Activated naive CD4-positive, alpha-beta T cell treated with anti-CD3 and anti-CD28 coated beads, Interleukin-2, amount 10 ng/mL, durations not matched to agents 7 days and 5 days (primary cell): ENCODE results near the gene SRRM1.
"Not testable (repeated sequence)": the region's sequence is repeated elsewhere in the genome, so short reads cannot be mapped to it uniquely, and the experiment has no call there.

Source experiments
- CTCF ChIA-PET: fragments of 350-600 bp; sonication (Branson Sonifier 250); formaldehyde crosslinking; loops from one replicate; lab custom pipeline; 2021; ENCODE audit warnings: antibody characterized with exemption; lab: Charles Lee
- DNase-seq: peaks from one replicate; pipeline ENCODE4 v3.0.0-alpha.2; 2020
- H3K27ac Mint-ChIP-seq: one replicate; pipeline ENCODE4 v1.8.0; 2021; ENCODE audit warnings: mild to moderate bottlenecking, moderate library complexity, mixed read lengths
- H3K27me3 Mint-ChIP-seq: one replicate; pipeline ENCODE4 v1.8.0; 2021; ENCODE audit warnings: mild to moderate bottlenecking, mixed read lengths
- H3K36me3 Mint-ChIP-seq: one replicate; pipeline ENCODE4 v1.8.0; 2021; ENCODE audit warnings: mixed read lengths
- H3K4me1 Mint-ChIP-seq: one replicate; pipeline ENCODE4 v1.8.0; 2021; ENCODE audit warnings: mixed read lengths
- H3K4me3 Mint-ChIP-seq: one replicate; pipeline ENCODE4 v1.8.0; 2021; ENCODE audit warnings: mild to moderate bottlenecking, moderate library complexity, mixed read lengths
- H3K9me3 Mint-ChIP-seq: one replicate; pipeline ENCODE4 v1.8.0; 2021; ENCODE audit warnings: mixed read lengths

The SRRM1 gene

GRCh38 chr1:24692351-24692980 lies 49.4 kb downstream of the SRRM1 start:
- Mint-ChIP-seq H3K27ac (no peak overlapping the region), H3K4me3 (no peak overlapping the region), H3K27me3 (peaks cover 45% of the 10 kb centered on the region), H3K4me1 (peaks cover 14% of the 10 kb centered on the region), H3K9me3 (no peaks in the 10 kb centered on the region), H3K36me3 (no peaks in the 10 kb centered on the region)
- no peak for DNase-seq
- CTCF ChIA-PET: interaction anchor here (7.9 kb wide), 1 partner anchor 135 kb away, joined by 194 read pairs; no protein-coding TSS in a partner anchor

GRCh38 chr1:24693827-24694379 lies 50.8 kb downstream of the SRRM1 start:
- Mint-ChIP-seq H3K4me1 (peaks cover 16% of the 10 kb centered on the region), H3K27ac (no peak overlapping the region), H3K4me3 (no peak overlapping the region), H3K27me3 (peaks cover 50% of the 10 kb centered on the region), H3K9me3 (no peaks in the 10 kb centered on the region), H3K36me3 (no peaks in the 10 kb centered on the region)
- CTCF ChIA-PET: interaction anchor here (1.0 to 1.4 kb wide), 3 partner anchors 137 to 141 kb away, joined by 3 to 6 read pairs (median 4); no protein-coding TSS in a partner anchor
- no peak for DNase-seq

GRCh38 chr1:24694380-24694843 lies 51.3 kb downstream of the SRRM1 start:
- H3K27me3 Mint-ChIP-seq: peaks cover 55% of the 10 kb centered on the region
- DNase-seq: no peak
- no peaks in the 10 kb centered on the region for H3K9me3 Mint-ChIP-seq
- H3K27ac Mint-ChIP-seq: no peak overlapping the region
- CTCF ChIA-PET: interaction anchor here (1.0 to 1.4 kb wide), 3 partner anchors 136 to 141 kb away, joined by 3 to 6 read pairs (median 4); no protein-coding TSS in a partner anchor
- peaks cover 16% of the 10 kb centered on the region for H3K4me1 Mint-ChIP-seq
- no peaks in the 10 kb centered on the region for H3K36me3 Mint-ChIP-seq
- no peak overlapping the region for H3K4me3 Mint-ChIP-seq

GRCh38 chr1:24695202-24695974 lies 52.3 kb downstream of the SRRM1 start:
- Mint-ChIP-seq H3K9me3 (no peaks in the 10 kb centered on the region), H3K4me1 (peaks cover 16% of the 10 kb centered on the region), H3K36me3 (no peaks in the 10 kb centered on the region), H3K27ac (no peak overlapping the region), H3K27me3 (peaks cover 64% of the 10 kb centered on the region), H3K4me3 (no peak overlapping the region)
- peak; percentile 33 for DNase-seq
- CTCF ChIA-PET: interaction anchor here (0.6 to 0.9 kb wide), 2 partner anchors 103 to 137 kb away, joined by 3 read pairs; no protein-coding TSS in a partner anchor

DNA sequence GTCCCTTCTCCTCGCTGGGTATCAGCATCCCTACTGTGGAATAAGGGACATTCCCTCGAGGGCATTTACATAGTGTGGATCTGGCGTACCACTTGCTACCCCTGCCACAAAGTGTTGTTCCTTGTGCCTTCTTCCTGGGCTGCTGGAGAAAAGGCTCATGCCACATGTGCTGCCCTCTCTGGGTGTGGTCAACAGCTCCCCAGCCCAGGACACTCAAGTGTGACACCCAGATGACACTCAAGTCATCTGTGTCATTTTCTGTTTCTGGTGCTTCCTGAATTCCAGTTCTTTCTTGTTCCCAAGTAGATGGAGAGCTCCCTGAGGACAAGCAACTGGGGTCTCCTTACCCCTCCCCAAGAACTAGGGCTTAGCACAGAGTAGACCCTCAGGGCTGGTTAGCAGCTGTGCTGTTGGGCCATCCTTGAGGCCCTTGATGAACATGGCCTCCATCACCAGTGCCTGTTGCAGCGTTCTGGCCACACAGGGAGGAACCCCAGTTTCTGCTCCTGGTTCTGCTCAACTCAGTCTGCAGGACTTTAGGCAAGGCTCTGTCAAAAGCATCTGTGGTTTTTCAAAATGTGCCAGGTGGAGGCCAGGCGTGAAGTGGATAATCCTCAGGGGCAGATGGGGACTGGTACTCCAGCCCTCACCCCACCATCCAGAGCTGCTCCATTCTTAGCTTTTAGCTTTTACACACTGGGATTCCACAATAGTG lies 53.1 kb downstream of the SRRM1 start:
- H3K27ac Mint-ChIP-seq: no peak overlapping the region
- CTCF ChIA-PET: interaction anchor here (0.9 to 1.2 kb wide), 2 partner anchors 31 to 136 kb away, joined by 3 to 4 read pairs; no protein-coding TSS in a partner anchor

DNA sequence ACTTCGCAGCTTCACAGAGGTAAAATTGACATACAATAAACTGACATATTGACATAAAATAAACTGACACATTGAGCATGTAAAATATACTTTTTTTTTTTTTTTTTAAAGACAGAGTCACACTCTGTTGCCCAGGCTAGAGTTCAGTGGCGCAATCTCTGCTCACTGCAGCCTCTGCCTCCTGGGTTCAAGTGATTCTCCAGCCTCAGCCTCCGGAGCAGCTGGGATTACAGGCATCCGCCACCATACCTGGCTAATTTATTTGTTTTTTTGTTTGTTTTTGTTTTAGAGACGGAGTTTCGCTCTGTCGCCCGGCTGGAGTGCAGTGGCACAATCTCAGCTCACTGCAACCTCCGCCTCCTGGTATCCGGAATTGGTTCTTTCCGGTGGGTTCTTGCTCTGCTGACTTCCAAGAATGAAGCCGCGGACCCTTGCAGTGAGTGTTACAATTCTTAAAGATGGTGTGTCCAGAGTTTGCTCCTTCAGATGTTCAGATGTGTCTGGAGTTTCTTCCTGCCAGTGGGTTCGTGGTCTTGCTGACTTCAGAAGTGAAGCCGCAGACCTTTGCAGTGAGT lies 53.7 kb downstream of the SRRM1 start:
- no peak overlapping the region for H3K27ac Mint-ChIP-seq
- CTCF ChIA-PET: interaction anchor here (0.8 to 2.2 kb wide), 6 partner anchors 8 to 138 kb away, joined by 3 to 12 read pairs (median 4); no protein-coding TSS in a partner anchor

More for the DNA sequence above, 53.1 kb downstream of the SRRM1 start:
- H3K9me3 Mint-ChIP-seq: no peaks in the 10 kb centered on the region
- peaks cover 16% of the 10 kb centered on the region for H3K4me1 Mint-ChIP-seq
- DNase-seq: no peak
- H3K27me3 Mint-ChIP-seq: peaks cover 63% of the 10 kb centered on the region
- no peaks in the 10 kb centered on the region for H3K36me3 Mint-ChIP-seq
- no peak overlapping the region for H3K4me3 Mint-ChIP-seq

GRCh38 chr1:24697453-24698001 lies 54.4 kb downstream of the SRRM1 start:
- not testable (repeated sequence) for H3K9me3 Mint-ChIP-seq, H3K36me3 Mint-ChIP-seq, H3K27ac Mint-ChIP-seq, DNase-seq, H3K4me3 Mint-ChIP-seq
- Mint-ChIP-seq H3K27me3 (peaks cover 58% of the 10 kb centered on the region), H3K4me1 (peaks cover 16% of the 10 kb centered on the region)
- CTCF ChIA-PET: interaction anchor here (0.8 to 2.2 kb wide), 5 partner anchors 9 to 137 kb away, joined by 3 to 12 read pairs (median 4); no protein-coding TSS in a partner anchor

More for the DNA sequence above, 53.7 kb downstream of the SRRM1 start:
- Mint-ChIP-seq H3K4me1 (peaks cover 16% of the 10 kb centered on the region), H3K4me3 (no peak overlapping the region), H3K9me3 (no peaks in the 10 kb centered on the region), H3K27me3 (peaks cover 58% of the 10 kb centered on the region), H3K36me3 (no peaks in the 10 kb centered on the region)
- DNase-seq: no peak

- H3K4me3 Mint-ChIP-seq, DNase-seq, H3K9me3 Mint-ChIP-seq, H3K27ac Mint-ChIP-seq, H3K36me3 Mint-ChIP-seq: not testable (repeated sequence)
- CTCF ChIA-PET: interaction anchor here (2.2 kb wide), 1 partner anchor 133 kb away, joined by 12 read pairs; no protein-coding TSS in a partner anchor
- peaks cover 58% of the 10 kb centered on the region for H3K27me3 Mint-ChIP-seq
- peaks cover 16% of the 10 kb centered on the region for H3K4me1 Mint-ChIP-seq
Observed at GRCh38 chr1:24698326-24698725, 55.2 kb downstream of the SRRM1 start.

GRCh38 chr1:24699628-24700027 lies 56.5 kb downstream of the SRRM1 start:
- Mint-ChIP-seq H3K9me3 (no peaks in the 10 kb centered on the region), H3K27ac (no peak overlapping the region), H3K4me3 (no peak overlapping the region), H3K36me3 (no peaks in the 10 kb centered on the region), H3K4me1 (peaks cover 9% of the 10 kb centered on the region), H3K27me3 (peaks cover 53% of the 10 kb centered on the region)
- CTCF ChIA-PET: no interaction called here
- DNase-seq: no peak

DNA sequence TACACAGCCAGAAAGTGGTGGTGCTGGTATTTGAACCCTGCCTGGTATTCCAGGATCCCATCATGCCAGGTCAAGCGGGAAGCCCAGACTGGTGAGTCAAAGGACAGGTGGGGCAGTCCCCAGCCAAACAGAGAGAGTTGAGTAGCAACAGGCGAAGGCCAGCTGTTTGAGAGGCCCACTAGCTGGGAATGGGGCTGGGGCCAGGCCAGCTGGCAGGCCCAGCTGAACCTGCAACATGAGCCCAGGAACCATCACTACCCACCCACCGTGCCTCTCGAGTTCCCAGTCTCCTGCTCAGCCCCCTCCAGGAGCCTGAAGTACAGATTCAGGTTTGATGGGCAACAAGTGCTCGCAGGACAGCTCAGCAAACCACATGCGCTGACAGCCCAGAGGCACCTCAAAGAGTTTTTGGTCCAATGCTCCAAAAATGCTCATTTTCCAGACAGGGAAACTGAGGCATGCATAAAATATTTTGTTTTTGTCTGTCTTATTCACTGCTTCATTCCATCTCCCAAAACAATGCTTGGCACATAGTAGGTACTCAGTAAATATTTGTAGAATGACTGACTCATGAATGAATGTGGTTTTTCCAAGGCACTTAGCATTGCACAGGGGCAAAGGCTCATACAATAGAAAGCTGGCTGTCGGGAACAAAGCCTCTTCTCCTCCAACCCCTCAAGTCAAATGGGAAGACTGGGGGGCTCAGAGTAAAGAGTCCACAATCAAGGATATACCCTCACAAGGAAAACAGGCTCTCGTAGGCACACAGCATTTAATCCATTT lies 59.6 kb downstream of the SRRM1 start:
- no peak overlapping the region for H3K4me3 Mint-ChIP-seq
- no peak for DNase-seq
- H3K4me1 Mint-ChIP-seq: peaks cover 18% of the 10 kb centered on the region
- H3K27ac Mint-ChIP-seq: no peak overlapping the region
- CTCF ChIA-PET: no interaction called here
- no peaks in the 10 kb centered on the region for H3K9me3 Mint-ChIP-seq
- H3K27me3 Mint-ChIP-seq: peaks cover 37% of the 10 kb centered on the region
- H3K36me3 Mint-ChIP-seq: no peaks in the 10 kb centered on the region

DNA sequence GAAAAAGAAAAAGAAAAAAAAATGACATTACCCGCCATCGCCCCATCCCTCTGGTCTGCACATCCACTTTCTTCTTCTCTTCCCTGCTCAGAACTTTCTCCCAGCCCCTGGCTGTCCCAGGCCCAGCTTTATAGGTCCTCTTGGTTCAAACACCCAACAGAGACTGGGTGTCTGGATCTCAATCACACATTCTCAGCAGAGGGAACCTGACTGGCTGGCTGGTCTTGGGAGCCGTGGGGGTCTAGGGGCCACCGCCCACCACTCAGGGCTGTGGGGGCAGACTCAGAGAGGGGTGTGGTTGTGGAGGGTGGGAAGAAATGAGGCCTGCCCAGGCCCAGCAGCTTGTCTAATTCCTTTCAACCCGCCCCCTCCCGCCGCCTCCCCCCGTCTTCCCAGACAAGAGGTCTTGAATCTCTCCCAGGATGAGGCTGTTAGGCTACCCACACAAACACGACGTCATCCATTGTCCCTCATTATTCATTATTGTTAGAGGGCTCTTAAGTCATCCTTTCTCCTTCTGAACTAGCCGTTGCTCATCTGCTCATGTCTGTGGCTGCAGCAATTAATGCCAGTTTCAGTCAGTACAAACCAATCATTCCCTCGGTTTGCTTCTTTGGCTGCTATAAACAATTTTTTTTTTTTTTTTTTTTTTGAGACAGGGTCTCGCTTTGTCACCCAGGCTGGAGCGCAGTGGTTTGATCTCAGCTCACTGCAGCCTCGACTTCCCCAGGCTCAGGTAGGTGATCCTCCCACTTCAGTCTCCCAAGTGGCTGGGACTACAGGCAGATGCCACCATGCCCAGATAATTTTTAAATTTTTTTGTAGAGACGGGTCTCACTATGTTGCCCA lies 61.5 kb downstream of the SRRM1 start:
- DNase-seq: no peak
- H3K27ac Mint-ChIP-seq: peak overlapping the region; percentile 75
- H3K4me3 Mint-ChIP-seq: no peak overlapping the region
- peaks cover 25% of the 10 kb centered on the region for H3K27me3 Mint-ChIP-seq
- H3K36me3 Mint-ChIP-seq: no peaks in the 10 kb centered on the region
- peaks cover 28% of the 10 kb centered on the region for H3K4me1 Mint-ChIP-seq
- CTCF ChIA-PET: no interaction called here
- no peaks in the 10 kb centered on the region for H3K9me3 Mint-ChIP-seq
